Progenitor cell of endocrine pancreas (in vitro differentiated cells): ENCODE measurements around the gene RPS26. TPM values are rescaled to one million over a fixed set of nuclear protein-coding genes. Genes with fewer than 3 reads are reported as not detected.
"Not testable (repeated sequence)": the region's sequence is repeated elsewhere in the genome, so short reads cannot be mapped to it uniquely, and the experiment has no call there.

Experiments used
- DNase-seq: peaks from one replicate; pipeline ENCODE4 v3.0.0; 2021; ENCODE audit warnings: low spot score; ENCODE audit not compliant: unreplicated experiment
- H3K27ac Mint-ChIP-seq: 2 replicates; pipeline ENCODE4 v1.8.0; 2021; ENCODE audit warnings: mild to moderate bottlenecking, moderate library complexity, mixed read lengths
- H3K27me3 Mint-ChIP-seq: 2 replicates; pipeline ENCODE4 v1.8.0; 2021; ENCODE audit warnings: mixed read lengths
- H3K36me3 Mint-ChIP-seq: 2 replicates; pipeline ENCODE4 v1.8.0; 2022; ENCODE audit warnings: mixed read lengths; ENCODE audit not compliant: insufficient read depth
- H3K4me1 Mint-ChIP-seq: 2 replicates; pipeline ENCODE4 v1.8.0; 2021; ENCODE audit warnings: low read depth, mixed read lengths
- H3K4me3 Mint-ChIP-seq: 2 replicates; pipeline ENCODE4 v1.8.0; 2021; ENCODE audit warnings: low read depth, mild to moderate bottlenecking, moderate library complexity, mixed read lengths
- H3K9me3 Mint-ChIP-seq: 2 replicates; pipeline ENCODE4 v1.8.0; 2021; ENCODE audit warnings: low read depth, mixed read lengths
- CTCF ChIP-seq: fragments of 200-600 bp; sonication (generic); IDR thresholded peaks from one replicate; pipeline ENCODE4 v1.5.0; 2021; ENCODE audit warnings: antibody characterized with exemption, mild to moderate bottlenecking; ENCODE audit not compliant: unreplicated experiment
- total RNA-seq: library from RNA; stranded (reverse); gene quantifications from 2 replicates; pipeline ENCODE4 v1.2.1, GENCODE V29; 2021

RPS26 gene
- total RNA-seq, 1 donor from 2014 or later, result 39.3 TPM

DNA sequence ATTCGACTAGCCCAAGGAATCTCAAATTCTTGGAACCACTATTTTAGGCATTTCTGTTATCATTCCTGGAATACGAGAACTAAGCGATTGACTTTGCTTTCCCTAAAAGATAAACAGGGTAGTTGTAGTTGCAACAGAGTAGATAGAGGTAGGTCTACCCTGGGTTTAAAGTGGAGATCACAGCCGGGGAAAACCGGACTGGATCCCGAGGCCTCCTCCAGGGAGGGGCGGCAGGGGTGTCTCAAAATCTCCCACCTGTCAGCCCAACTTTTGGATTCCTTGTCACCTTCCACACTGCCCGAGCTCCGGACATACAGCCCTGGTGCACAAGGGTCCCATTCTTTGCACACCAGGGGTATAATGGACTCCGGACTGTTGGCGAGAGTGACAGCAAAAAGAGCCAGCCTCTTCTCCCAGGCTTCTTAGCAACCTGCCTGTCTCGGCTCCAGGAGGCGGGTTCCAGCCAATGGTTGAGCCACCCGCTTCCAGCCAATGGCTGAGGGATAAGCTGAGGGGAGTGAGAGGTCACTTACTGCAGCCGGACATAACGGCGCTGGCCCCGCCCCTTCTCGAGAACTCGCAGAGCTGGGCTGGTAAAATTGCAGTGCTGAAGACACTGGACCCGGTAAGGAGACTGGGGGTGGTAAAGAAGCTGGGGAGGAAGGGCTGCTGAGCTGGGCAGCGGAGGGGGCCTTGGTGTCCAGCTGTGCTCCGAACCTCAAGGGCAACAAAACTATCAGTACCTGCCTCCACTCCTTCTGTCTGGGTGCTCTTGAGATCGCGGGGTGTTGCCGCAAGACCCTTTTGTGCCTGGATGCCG lies 44.8 kb upstream of the RPS26 start, which contains the start of gene SUOX:
SUOX (plus strand) TSS at position 562 of the 820 bp plus-strand sequence. CDS start 4,946 bp downstream, outside the sequence.
- Mint-ChIP-seq H3K4me1 (peaks cover 21% of the 10 kb centered on the region), H3K4me3 (peak within 1 kb of the TSS; percentile 98), H3K36me3 (peaks cover 12% of the 10 kb centered on the region), H3K27me3 (no peaks in the 10 kb centered on the region), H3K9me3 (no peaks in the 10 kb centered on the region), H3K27ac (peak within 1 kb of the TSS; percentile 96)
- no peak for TF ChIP-seq CTCF
- DNase-seq, result peak; percentile 87

- Mint-ChIP-seq H3K27ac (peak overlapping the region; percentile 96), H3K9me3 (no peaks in the 10 kb centered on the region), H3K4me3 (peak overlapping the region; percentile 98), H3K27me3 (no peaks in the 10 kb centered on the region), H3K4me1 (peaks cover 24% of the 10 kb centered on the region), H3K36me3 (peaks cover 12% of the 10 kb centered on the region)
- TF ChIP-seq CTCF, result no peak
- DNase-seq, result no peak
Measured at GRCh38 chr12:55997535-55997859, 44.2 kb upstream of the RPS26 start.

DNA sequence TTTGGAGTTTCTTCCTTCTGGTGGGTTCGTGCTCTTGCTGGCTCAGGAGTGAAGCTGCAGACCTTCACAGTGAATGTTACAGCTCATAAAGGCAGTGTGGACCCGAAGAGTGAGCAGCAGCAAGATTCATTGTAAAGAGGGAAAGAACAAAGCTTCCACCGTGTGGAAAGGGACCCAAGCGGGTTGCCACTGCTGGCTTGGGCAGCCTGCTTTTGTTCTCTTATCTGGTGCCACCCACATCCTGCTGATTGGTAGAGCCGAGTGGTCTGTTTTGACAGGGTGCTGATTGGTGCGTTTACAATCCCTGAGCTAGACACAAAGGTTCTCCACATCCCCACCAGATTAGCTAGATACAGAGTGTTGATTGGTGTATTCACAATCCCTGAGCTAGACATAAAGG lies 42.2 kb upstream of the RPS26 start:
- H3K9me3 Mint-ChIP-seq, H3K4me3 Mint-ChIP-seq, DNase-seq, H3K27me3 Mint-ChIP-seq, H3K27ac Mint-ChIP-seq: not testable (repeated sequence)
- Mint-ChIP-seq H3K36me3 (peaks cover 11% of the 10 kb centered on the region), H3K4me1 (peaks cover 24% of the 10 kb centered on the region)

DNA sequence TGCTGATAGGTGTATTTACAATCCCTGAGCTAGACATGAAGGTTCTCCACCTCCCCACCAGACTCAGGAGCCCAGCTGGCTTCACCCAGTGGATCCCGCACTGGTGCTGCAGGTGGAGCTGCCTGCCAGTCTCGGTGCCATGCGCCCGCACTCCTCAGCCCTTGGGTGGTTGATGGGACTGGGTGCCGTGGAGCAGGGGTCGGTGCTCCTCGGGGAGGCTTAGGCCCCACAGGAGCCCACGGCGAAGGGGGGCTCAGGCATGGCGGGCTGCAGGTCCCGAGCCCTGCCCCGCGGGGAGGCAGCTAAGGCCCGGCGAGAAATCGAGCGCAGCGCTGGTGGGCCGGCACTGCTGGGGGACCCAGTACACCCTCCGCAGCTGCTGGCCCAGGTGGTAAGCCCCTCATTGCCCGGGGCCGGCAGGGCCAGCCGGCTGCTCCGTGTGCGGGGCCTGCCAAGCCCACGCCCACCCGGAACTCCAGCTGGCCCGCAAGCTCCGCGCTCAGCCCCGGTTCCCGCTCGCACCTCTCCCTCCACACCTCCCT lies 41.6 kb upstream of the RPS26 start:
- not testable (repeated sequence) for H3K9me3 Mint-ChIP-seq, DNase-seq, H3K27me3 Mint-ChIP-seq, H3K27ac Mint-ChIP-seq, H3K4me3 Mint-ChIP-seq
- peaks cover 24% of the 10 kb centered on the region for H3K4me1 Mint-ChIP-seq
- peaks cover 11% of the 10 kb centered on the region for H3K36me3 Mint-ChIP-seq

- H3K4me1 Mint-ChIP-seq, result peaks cover 27% of the 10 kb centered on the region
- H3K36me3 Mint-ChIP-seq, result peaks cover 11% of the 10 kb centered on the region
- no peak for TF ChIP-seq CTCF
- H3K27ac Mint-ChIP-seq, result peak overlapping the region; percentile 86
- no peaks in the 10 kb centered on the region for H3K27me3 Mint-ChIP-seq
- H3K9me3 Mint-ChIP-seq, result no peaks in the 10 kb centered on the region
- no peak for DNase-seq
- H3K4me3 Mint-ChIP-seq, result peak overlapping the region; percentile 16
Measured at GRCh38 chr12:56001487-56002100, 40.1 kb upstream of the RPS26 start.

DNA sequence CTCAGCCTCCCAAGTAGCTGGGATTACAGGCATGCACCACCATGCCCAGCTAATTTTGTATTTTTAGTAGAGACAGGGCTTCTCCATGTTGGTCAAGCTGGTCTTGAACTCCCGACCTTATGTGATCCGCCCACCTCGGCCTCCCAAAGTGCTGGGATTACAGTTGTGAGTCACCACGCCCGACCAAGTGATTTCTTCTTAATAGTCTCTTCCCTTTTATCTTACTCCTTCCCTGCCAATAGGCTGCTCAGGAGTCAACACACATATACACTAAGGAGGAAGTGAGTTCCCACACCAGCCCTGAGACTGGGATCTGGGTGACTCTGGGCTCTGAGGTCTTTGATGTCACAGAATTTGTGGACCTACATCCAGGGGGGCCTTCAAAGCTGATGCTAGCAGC lies 38.3 kb upstream of the RPS26 start:
- Mint-ChIP-seq H3K36me3 (peaks cover 11% of the 10 kb centered on the region), H3K4me1 (peaks cover 27% of the 10 kb centered on the region)
- DNase-seq, H3K4me3 Mint-ChIP-seq, H3K27ac Mint-ChIP-seq, H3K27me3 Mint-ChIP-seq, H3K9me3 Mint-ChIP-seq: not testable (repeated sequence)
